Stomach (tissue), 9 donors: ENCODE data around the gene ATG7. TPM values are rescaled to one million over a fixed set of nuclear protein-coding genes. Genes with fewer than 3 reads are reported as not detected.

Experiments used
- DNase-seq, 2 donors: peaks; one replicate each; pipeline versions ENCODE4 v3.0.0 to v3.0.0-alpha.2; 2013 to 2019
- H3K27ac ChIP-seq, 5 donors: fragments of 200-600 bp in 4 of 5; sonication (generic) in 4 of 5; one replicate each; pipeline ENCODE4 v1.5.1; 2013 to 2019; ENCODE audit warnings: mild to moderate bottlenecking in 1 of 5, moderate library complexity in 1 of 5
- H3K27me3 ChIP-seq, 3 donors: fragments of 200-600 bp; sonication (generic); one replicate each; pipeline ENCODE4 v1.5.1; 2017 to 2019; ENCODE audit warnings: mixed run types in 1 of 3
- H3K36me3 ChIP-seq, 4 donors: fragments of 200-600 bp; sonication (generic); 1 replicate in 3 of 4; 2 replicates in 1 of 4; pipeline ENCODE4 v1.5.1; 2016 to 2019
- H3K4me1 ChIP-seq, 4 donors: fragments of 200-600 bp; sonication (generic); one replicate each; pipeline ENCODE4 v1.5.1; 2016 to 2019
- H3K4me3 ChIP-seq, 4 donors: fragments of 200-600 bp; sonication (generic) in 3 of 4; one replicate each; pipeline ENCODE4 v1.5.1; 2016 to 2019; ENCODE audit warnings: mild to moderate bottlenecking in 1 of 4
- H3K9me3 ChIP-seq, 4 donors: fragments of 200-600 bp; sonication (generic); one replicate each; pipeline ENCODE4 v1.5.1; 2016 to 2019
- CTCF ChIP-seq, 7 experiments: fragments of 450-650 bp in 4 of 7; fragments of 200-600 bp in 3 of 7; sonication (generic) in 3 of 7; IDR thresholded peaks; one replicate each; pipeline ENCODE4 v1.5.1; 2016 to 2019; ENCODE audit warnings: antibody characterized with exemption in 7 of 7, control low read depth in 2 of 7, mild to moderate bottlenecking in 1 of 7
- EP300 ChIP-seq: sonication (generic); formaldehyde crosslinking; IDR thresholded peaks from one replicate; pipeline ENCODE4 v1.6.1; 2017; ENCODE audit warnings: antibody characterized with exemption
- POLR2A ChIP-seq, 4 donors: fragments of 450-650 bp; IDR thresholded peaks; one replicate each; pipeline ENCODE4 v1.6.1; 2016; ENCODE audit warnings: antibody characterized with exemption in 4 of 4, control low read depth in 2 of 4, mild to moderate bottlenecking in 1 of 4, moderate library complexity in 1 of 4
- POLR2AphosphoS5 ChIP-seq, 3 donors: sonication (generic); formaldehyde crosslinking; IDR thresholded peaks; one replicate each; pipeline ENCODE4 v1.6.1; 2016; ENCODE audit warnings: antibody characterized with exemption in 3 of 3
- WGBS, 5 donors: extraction: QIAGEN DNeasy Blood & Tissue Kit in 3 of 5; methylation state at CpG; one replicate each; pipeline versions ENCODE4 v1.1.5 to v1.1.7; 2013 to 2018; 5-methylcytosine and 5-hydroxymethylcytosine counted together
- intact Hi-C: fragments of 100-400 bp; cut with DNase I; formaldehyde crosslinking; loops from one replicate; pipeline ENCODE4 v1.15.1; 2023; ENCODE audit warnings: low total_unique reads
- polyA plus RNA-seq, 3 donors: library from polyadenylated mRNA; stranded (reverse); fragments of 200-250 nt; gene quantifications; one replicate each; pipeline ENCODE4 v1.2.3, GENCODE V29; 2013
- total RNA-seq, 5 donors: library from RNA; depleted of rRNA; stranded (reverse); fragments of >200 nt; gene quantifications; one replicate each; pipeline versions ENCODE4 v1.1.0 to v1.2.3, GENCODE V29; 2014 to 2016
- donor health status: healthy with polysubstance abuse.
- donor health status: Bipolar disorder and iron deficiency.
- donor health status: healthy.

ATG7 gene
- total and polyA plus RNA-seq, 8 donors: 6.8 to 167 (median 15.1) TPM

GRCh38 chr3:11424277-11424676 is 152.1 kb downstream of the ATG7 start:
- no peaks in the 10 kb centered on the region for H3K27me3 ChIP-seq
- intact Hi-C loops: no loop called here
- DNase-seq: no peak
- H3K27ac ChIP-seq: no peak overlapping the region
- no peak overlapping the region for H3K4me3 ChIP-seq
- TF ChIP-seq POLR2A (IDR thresholded peaks at IDR 0.05): no peak
- no peak for TF ChIP-seq EP300
- no peak for TF ChIP-seq CTCF (IDR thresholded peaks at IDR 0.05)
- TF ChIP-seq POLR2AphosphoS5 (IDR thresholded peaks at IDR 0.05): no peak
- 91 to 98% (median 97%) methylated on average over 2 of the region's 2 CpGs for WGBS, 5 donors
- peaks cover 0 to 20% (median 15%) of the 10 kb centered on the region in 4 donors for H3K36me3 ChIP-seq
- no peaks in the 10 kb centered on the region for H3K4me1 ChIP-seq
- no peaks in the 10 kb centered on the region for H3K9me3 ChIP-seq

GRCh38 chr3:11430207-11430606 is 158.0 kb downstream of the ATG7 start:
- Histone ChIP-seq H3K4me3 (no peak overlapping the region), H3K4me1 (peaks cover 0 to 21% (median 6%) of the 10 kb centered on the region in 4 donors), H3K27ac (no peak overlapping the region), H3K36me3 (peaks cover 0 to 20% (median 15%) of the 10 kb centered on the region in 4 donors), H3K27me3 (no peaks in the 10 kb centered on the region), H3K9me3 (no peaks in the 10 kb centered on the region)
- WGBS, 5 donors: 79 to 86% (median 83%) methylated on average over 6 of the region's 6 CpGs
- intact Hi-C loops: no loop called here
- no peak for DNase-seq
- TF ChIP-seq POLR2AphosphoS5 (IDR thresholded peaks at IDR 0.05) (no peak), CTCF (IDR thresholded peaks at IDR 0.05) (no peak), EP300 (no peak), POLR2A (IDR thresholded peaks at IDR 0.05) (no peak)

GRCh38 chr3:11430624-11431023 is 158.4 kb downstream of the ATG7 start:
- Histone ChIP-seq H3K4me1 (peaks cover 0 to 21% (median 6%) of the 10 kb centered on the region in 4 donors), H3K27me3 (no peaks in the 10 kb centered on the region), H3K27ac (no peak overlapping the region), H3K4me3 (no peak overlapping the region), H3K36me3 (peaks cover 0 to 20% (median 15%) of the 10 kb centered on the region in 4 donors), H3K9me3 (no peaks in the 10 kb centered on the region)
- no peak for DNase-seq
- intact Hi-C loops: no loop called here
- WGBS, 5 donors: 74 to 91% (median 87%) methylated on average over 2 of the region's 2 CpGs
- TF ChIP-seq EP300: no peak
- TF ChIP-seq POLR2A (IDR thresholded peaks at IDR 0.05): no peak
- TF ChIP-seq CTCF (IDR thresholded peaks at IDR 0.05): no peak
- no peak for TF ChIP-seq POLR2AphosphoS5 (IDR thresholded peaks at IDR 0.05)

- Histone ChIP-seq H3K4me1 (peaks cover 0 to 21% (median 6%) of the 10 kb centered on the region in 4 donors), H3K27ac (no peak overlapping the region), H3K36me3 (peaks cover 0 to 20% (median 15%) of the 10 kb centered on the region in 4 donors), H3K9me3 (no peaks in the 10 kb centered on the region), H3K27me3 (no peaks in the 10 kb centered on the region), H3K4me3 (no peak overlapping the region)
- 94 to 99% (median 98%) methylated on average over 3 of the region's 3 CpGs for WGBS, 5 donors
- DNase-seq: no peak
- intact Hi-C loops: no loop called here
- TF ChIP-seq CTCF (IDR thresholded peaks at IDR 0.05) (no peak), POLR2AphosphoS5 (IDR thresholded peaks at IDR 0.05) (no peak), POLR2A (IDR thresholded peaks at IDR 0.05) (no peak), EP300 (no peak)
These were observed 159.1 kb downstream of the ATG7 start for GRCh38 chr3:11431319-11431718.
